Stimulated activated CD4-positive, alpha-beta T cell treated with anti-CD3 and anti-CD28 coated beads, Interleukin-15, amount 100 ng/mL, for 24 hours (primary cell): ENCODE measurements around the gene CAMKK1.
"Not testable (repeated sequence)": the region's sequence is repeated elsewhere in the genome, so short reads cannot be mapped to it uniquely, and the experiment has no call there.

Experiments used
- DNase-seq: peaks from one replicate; pipeline ENCODE4 v3.0.0-alpha.2; 2020

CAMKK1 gene

DNA sequence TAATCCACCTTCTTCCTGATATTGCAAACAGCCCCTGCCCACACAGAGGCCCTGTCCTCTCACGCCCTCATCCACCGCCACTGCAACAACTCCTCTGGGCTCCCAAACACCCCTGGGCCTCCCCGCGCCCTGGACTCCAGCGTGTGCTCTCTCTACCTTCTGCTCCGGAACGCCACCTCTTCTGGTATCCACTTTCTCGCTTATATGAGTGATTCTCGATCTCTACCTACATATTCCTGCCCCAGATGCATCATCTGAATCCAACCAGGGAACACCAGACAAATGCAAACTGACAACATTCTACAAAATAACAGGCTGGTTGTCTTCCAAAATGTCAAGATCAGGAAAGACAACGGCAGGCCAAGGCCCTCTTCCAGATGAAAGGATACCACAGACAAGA, 19.0 kb downstream of the CAMKK1 start:
- no peak for DNase-seq

DNA sequence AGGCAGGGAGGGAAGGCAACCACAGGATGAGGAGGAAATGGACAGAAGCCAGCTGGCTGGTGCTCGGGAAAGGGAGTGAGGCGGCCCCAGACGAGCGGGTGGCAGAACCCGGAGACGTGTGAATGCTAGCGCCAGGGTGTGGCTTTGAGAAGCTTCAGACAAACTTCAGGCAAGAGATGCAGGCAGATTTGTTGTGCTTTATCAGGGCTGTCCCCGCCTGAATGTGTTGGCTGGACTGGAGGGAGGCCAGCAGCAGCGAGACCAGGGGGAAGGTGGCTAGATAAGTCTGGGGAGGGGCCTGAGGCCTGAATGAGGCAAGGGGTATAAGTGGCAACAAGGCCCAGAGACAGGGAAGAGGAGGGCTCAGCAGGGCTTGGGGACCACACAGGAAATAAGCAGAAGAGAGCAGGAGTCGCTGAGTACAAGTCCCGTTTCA, 22.0 kb downstream of the CAMKK1 start:
- DNase-seq: no peak

DNA sequence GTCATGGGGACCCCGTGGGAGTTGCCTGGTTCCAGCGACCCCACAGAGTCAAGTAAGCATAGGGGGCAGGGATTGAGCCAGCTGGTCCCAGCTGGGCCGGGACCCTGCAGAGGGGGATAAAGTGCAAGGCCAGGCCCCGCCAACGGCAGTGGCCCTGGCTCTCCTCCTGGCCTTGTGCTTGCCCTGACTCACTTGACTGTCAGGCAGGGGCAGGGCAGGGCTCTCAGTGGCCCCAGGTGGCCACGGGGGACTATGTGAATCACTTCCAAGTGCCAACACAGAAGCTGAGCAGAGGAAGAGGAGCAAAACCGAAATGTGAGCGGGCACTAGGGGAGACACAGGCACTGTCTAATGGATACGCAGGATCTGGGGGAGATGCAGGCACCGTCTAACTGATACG, 25.2 kb downstream of the CAMKK1 start:
- DNase-seq: no peak

DNA sequence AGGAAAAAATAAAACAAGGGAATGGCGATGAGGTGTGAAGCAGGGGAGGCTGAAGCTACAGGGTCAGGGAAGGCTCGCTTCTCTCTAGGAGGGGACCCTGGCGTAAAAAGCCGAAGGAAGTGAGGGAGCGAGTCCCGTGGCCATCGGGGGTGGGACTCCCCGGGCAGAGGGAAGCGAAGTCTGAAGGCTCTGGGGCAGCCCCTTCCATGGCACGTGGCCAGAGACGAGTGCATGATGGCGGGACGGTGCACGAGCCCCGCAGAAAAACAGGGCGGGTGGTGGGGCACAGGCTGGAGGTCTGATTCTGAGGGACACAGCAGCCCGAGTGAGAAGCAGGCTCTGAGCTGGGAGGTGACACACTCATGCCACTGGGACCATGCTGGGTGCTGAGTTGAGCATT, 25.7 kb downstream of the CAMKK1 start:
- no peak for DNase-seq

DNA sequence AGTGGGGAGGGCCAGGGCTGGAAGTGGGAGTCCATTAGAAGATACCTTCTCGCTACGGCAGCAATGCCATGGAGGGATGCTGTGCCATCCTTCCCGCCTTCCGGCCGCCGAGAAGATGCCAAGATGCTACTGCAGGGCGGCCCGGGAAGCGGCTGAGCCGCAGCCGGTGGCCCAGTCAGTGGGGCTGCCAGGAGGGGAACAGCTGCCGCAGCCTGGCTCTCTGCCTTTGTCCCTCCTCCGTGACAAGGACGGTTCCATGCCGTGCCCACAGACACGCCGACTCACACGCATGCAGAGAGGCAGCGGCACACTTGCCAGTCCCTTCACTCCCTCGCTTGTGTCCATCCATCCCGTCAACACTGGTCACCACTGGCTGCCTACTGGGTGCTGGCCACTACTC, 26.6 kb downstream of the CAMKK1 start:
- no peak for DNase-seq

DNA sequence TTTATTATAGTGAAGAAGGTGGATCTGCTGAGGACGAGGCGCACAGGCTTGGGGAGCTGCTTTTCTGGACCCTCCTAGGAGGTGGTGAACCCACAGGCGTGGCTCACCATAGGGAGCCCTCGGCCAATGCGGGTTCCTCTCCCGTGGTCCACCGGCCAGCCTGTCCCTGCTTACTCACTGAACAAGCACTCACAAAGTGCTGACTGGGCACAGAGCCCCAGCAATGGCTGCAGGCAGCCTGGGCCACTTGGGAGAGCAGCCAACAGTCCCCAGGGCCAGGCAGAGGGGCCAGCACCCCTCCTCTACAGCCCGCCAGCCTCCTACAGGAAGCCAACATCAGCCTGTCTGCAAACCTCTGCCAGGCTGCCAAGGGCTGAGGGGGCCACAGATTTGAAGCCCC, 27.7 kb downstream of the CAMKK1 start:
- DNase-seq: no peak

DNA sequence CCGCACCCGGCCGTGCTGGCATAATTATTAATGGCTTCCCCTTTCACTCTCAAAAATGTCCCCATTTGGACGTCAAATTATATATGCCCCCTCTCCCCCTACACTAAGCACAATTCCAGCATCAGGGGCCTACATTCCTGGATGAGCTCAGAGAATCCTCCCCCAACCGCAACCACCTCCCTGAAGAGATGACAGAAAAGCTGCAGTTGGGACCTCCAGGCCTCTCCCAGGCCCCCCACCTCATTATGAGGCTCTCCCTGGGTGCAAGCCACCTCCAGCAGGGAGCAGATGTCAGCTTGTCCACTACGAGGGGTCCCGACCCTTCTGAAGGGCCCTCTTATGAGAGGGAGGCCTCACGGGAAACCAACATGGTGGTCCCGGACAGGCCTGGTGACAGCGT, 28.3 kb downstream of the CAMKK1 start:
- no peak for DNase-seq

DNA sequence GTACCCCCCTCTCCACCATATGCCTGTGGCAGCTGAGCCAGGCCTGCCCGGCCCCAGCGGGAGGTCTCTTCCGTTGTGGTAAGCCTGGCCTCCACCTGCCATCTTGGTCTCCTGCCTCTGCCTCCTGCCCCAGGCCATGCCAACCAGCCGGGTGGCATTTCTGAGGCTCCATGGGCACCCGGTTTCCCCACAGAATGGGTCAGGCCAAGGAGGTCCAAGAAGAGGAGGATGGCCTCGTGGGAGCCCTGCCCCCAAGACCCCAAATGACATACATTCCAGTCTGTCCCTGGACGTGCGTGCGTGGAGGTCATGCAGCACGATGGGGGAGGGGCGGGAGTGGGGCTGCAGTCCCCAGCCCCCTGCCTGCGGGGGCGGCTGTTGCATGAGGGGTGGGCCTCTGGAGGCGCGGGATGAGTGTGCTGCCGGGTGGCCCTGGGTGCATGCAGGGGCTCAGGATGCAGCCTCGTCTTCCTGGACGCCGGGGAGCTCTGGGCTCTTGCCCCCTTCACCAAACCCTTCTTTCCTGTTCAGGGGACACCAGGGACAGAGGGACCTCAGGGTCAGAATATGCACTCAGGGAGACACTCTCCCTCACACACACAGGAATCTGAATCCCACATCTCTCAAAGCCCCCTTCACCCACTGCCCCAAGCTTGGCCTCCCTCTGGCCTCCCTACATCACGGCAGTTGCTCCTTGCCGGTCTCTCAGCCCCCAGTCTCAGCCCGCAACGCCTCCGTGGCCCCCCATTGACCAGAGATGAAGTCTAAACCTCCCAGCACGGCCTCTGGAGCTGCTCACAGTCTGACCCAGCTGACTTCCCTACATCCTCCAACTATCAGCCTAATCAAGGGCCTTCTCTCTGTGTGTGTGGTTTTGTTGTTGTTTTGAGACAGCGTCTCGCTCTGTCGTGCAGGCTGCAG, 30.8 kb downstream of the CAMKK1 start:
- DNase-seq: no peak

DNA sequence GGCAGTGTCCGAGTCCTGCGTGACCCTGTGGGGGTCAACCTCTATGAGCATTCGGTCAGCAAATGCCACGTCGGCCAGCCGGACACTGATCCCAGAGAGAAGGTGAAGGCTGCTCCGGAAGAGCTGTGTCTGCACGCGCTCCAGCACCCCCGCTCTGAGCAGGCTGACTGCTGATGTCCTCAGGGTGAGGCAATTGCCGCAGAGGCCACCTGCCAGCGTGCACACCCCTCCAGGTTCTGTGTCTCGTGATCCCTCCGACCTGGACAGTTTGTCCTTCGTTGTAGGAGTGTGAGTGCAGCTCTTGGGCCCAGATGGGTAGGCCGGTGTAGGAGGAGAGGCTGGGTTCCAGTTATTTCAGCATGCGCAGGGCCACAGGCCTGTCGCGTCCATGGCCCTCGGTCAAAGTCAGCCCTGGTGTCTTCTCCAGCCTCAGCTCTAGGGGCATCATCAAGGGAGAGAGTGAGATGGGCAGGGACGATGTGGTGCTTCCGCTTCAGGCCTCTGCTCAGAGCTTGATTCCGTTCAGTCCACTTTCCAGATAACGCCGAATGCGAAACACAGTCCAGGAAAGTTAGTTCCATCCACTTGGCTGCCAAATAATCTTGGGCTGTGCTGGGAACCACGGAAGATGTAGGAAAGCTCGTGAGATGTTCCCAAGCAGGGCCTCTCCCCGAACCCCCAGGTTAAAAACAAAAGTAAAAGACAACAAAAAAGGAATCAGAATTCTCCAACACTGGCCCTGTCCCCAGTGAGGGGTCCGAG, 31.7 kb downstream of the CAMKK1 start:
- DNase-seq: no peak

DNA sequence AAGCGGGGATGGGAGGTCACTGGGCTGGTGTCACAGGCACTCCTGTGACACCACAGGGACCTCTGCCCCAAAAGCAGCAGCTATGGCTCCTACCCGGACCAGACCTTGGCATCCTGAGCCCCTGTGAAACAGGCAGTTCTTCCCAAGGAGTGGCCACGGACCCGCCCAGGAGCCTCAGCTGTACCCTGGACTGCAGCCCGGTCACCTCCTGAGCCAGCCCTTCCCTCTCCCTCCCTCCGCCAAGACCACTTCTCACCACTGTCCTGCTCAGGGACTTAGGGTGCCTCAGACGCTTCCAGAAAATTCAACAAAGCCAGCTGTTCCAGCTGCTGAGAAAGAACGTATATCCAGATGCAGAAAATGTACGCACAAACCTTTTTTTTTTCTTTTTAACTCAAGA, 32.9 kb downstream of the CAMKK1 start:
- no peak for DNase-seq

DNA sequence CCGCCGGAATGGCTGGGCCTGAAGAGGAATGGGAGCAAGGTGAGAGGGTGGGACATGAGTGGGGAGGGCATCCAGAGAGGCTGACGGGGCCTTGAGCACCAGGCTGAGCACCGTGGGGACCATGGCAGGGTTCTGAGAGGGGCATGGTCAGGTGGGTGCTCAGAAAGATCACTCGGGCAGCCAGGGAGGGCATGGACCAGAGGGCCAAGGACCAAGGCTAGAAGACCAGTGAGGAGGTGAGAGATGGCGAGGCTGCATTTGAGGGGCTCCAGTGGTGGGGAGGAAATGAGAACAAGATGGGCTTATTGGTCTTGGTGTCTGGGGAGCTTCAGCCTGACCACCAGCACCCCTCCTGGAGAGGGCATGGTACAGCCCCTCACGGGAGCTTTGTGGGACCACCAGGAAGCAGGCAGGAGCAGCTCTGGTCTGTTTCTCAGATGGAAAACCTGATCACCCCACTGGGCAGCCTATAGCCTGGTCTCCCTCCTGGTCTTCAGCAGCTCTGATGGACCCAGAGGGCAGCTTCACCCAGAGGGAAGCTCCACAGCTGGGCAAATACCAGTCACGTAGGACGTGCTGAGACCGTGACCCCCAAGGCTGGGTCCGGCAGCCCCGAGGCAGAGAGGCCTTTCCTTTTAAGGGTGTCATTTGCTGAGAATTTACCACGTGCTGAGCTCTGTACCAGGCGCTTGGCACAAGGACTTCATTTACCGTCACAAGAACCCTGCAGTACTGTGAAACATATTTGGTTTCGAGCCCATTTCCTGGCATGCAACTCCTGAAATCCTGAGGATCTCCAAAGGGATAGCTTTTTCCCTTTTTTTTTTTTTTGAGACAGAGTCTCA, 35.4 kb downstream of the CAMKK1 start:
- no peak for DNase-seq

DNA sequence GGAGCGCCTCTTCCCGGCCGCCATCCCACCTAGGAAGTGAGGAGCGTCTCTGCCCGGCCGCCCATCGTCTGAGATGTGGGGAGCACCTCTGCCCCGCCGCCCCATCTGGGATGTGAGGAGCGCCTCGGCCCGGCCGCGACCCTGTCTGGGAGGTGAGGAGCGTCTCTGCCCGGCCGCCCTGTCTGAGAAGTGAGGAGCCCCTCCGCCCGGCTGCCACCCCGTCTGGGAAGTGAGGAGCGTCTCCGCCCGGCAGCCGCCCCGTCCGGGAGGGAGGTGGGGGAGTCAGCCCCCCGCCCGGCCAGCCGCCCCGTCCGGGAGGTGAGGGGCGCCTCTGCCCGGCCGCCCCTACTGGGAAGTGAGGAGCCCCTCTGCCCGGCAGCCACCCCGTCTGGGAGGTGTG, 38.6 kb downstream of the CAMKK1 start:
- DNase-seq: not testable (repeated sequence)

DNA sequence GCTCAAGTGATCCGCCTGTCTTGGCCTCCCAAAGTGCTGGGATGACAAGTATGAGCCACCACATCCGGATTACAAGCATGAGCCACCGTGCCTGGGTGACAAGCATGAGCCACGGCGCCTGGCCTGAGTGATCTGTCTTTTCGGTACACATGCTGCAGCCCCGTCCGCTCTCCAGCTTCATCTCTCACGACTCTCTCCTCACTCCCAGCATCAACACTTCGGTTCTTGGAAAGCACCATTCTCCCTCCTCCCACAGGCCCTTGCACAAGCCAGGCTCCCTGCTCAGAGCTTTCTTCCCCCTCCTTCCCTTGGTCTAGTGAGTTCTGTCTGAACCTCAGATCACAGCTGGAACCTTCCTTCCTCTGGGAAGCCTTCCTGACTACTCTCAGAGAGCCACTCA, 40.3 kb downstream of the CAMKK1 start:
- no peak for DNase-seq

DNA sequence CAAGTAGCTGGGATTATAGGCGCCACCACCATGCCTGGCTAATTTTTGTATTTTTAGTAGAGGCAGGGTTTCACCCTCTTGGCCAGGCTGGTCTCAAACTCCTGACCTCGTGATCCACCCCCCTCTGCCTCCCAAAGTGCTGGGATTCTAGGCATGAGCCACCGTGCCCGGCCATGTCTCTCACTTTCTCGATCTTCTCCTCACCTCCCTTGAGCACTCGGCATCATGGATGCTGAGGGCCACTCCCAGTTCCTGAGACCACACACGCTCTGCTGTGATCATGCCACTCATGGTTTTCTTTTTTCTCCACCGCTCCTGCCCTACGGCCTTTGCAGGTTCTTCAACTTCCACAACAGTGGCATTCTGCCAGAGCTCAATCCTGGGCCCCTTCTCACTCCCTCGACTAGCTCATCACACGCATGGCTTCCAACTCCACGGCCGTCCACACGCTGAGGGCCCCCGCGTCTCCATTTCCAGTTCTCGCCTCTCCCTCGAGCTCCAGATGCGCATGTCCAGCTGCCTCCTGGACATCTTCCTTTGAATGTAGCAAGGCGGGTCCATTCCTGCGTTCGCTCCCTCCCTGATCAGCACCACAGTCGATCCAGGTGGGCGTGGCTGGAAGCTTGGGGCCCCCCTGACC, 41.3 kb downstream of the CAMKK1 start:
- no peak for DNase-seq

DNA sequence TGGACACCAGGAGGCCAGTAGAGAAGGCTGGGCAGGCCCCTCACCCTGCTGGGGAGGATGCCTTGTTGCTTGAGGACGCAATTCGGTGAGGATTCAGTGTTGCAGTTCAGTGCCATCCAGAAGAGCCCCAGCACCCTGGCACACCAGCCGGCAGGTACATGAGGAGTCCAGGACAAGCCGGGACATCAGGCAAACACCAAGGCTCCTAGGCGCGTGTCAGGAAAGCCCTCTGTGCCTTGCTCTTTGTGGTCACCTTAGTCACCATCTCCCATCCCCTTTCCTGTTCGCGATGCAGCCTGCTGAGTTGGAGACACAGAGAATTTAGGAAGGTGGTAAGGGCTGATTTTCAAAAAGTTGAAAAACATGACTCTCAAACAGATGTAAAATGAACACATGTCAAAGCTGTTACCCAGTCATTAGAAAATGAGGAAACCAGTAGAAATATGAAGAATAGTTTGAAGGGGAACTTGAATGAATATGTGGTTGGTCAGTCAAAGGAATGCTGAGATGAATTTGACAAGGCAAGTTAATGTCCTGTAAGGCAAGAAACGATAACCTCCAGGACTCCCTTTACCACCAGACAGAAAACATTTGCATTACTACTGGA, 44.5 kb downstream of the CAMKK1 start:
- no peak for DNase-seq

DNA sequence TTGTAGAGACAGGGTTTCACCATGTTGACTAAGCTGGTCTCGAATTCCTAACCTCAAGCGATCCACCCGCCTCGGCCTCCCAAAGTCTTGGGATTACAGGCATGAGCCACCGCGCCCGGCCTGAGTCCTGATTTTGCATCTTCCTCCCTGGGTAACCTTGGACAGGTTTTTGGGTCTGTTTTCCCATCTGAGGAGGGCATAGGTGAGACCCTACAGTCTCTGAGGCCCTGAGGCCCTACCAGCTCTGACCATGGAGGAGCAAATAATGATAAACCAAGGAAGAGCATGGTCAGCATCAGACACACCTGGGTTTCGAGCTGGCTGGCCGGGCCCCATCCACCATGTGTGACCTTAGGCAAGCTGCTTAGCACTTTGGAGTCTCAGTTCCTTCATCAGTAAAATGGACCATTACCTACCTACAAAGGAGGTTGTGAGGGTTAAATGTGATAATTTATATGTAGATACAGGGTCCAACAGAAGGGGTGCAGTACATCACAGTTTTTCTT, 45.6 kb downstream of the CAMKK1 start:
- DNase-seq: no peak

DNA sequence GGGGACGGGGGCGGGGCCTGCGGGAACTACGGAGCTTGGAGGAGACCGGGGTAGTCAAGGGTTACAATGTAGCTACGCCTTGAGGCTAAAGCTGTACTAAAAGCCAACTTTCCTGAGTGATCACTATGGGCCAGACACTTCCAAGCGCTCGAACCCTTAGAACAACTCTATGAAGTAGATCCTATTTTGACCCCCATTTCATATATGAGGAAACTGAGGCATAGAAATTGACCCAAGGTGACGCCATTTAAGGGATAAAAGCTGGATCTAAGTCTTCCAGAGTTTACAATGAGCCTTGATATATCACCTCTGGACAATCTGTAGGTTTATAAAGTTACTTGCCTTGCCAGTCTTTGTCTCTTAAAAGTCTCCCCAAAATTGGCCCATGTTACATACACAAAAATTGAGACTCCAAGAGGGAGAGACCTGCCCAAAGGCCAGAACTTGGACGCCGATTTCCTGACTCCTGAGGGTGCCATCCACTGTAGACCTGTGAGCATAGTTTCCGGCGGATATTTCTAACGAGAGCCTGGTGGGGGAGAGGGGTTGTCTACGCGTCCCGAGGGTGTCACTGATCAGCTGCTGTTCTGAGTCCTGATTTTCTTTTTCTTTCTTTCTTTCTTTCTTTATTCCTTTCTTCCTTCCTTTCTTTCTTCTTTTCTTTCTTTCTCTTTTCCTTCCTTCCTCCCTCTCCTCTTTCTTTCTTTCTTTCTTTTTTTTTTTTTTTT, 46.3 kb downstream of the CAMKK1 start:
- no peak for DNase-seq

DNA sequence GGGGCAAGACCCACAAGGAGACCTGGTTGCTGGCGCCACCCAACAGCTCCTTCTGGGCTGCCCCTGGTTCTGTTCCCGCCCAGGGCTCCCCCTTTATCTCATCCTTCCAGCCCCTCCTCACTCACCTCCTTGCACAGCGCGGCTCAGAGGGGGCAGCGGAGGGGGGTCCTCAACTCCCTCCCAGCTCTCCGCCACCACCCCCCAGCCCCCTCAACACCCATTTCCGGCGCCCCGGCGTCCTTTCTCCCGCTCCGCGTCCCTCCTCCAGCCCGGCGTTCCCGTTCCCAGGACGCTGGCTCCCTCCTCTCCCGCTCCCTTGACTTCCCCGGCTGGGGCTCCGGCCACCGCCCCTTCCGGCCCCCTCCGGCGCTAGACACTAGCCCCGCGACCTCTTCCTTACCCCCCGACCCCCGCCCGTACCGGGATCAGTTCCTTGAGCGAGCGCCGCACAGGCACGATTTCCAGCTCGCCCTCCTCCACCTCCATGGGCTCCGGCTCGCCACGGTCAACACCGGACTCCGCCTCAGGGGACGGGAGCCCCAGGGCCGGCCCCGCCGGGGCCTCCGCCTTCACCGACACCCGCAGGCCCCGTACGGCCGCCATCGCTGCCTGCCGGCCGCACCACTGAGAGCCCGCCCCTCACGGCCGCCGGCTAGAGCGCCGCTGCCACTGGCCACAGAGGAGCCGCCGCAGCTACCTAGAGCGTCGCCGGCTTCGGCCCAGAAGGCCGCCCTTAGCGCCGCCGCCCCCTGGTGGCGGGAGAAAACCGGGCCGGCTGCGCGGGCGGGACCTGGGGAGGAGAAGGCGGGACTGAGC, 47.0 kb downstream of the CAMKK1 start, which contains the start of gene NCBP3:
Gene NCBP3, minus strand, starts transcription at position 626 of the 816 bp plus-strand sequence. Its CDS starts 23 bp downstream, at position 603.
- DNase-seq: peak; percentile 92

DNA sequence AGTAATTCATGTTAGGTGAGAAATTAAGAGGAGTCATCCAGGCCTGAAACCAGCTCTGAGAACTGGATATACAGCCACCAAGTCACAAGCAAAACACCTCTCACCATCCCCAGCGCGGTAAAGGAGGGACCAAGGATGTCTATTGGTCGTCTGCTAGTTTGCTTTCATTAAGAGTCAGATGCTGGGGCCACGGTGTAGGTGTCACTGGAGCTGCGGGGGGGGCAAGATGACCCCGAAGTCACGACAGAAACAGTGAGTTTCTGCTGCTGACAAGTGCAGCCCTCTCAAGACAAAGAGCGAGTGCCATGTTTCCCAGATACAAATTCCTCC, 47.6 kb downstream of the CAMKK1 start:
- peak; percentile 58 for DNase-seq

DNA sequence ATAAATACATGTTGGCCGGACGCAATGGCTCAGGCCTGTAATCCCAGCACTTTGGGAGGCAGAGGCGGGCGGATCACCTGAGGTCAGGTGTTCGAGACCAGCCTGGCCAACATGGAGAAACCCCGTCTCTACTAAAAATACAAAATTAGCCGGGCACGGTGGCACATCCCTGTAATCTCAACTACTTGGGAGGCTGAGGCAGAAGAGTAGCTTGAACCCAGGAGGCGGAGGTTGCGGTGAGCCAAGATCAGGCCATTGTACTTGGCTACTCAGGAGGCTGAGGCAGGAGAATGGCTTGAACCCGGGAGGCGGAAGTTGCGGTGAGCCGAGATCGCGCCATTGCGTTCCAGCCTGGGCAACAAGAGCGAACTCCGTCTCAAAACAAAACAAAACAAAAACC, 48.3 kb downstream of the CAMKK1 start:
- DNase-seq: not testable (repeated sequence)
